Ammon's horn (tissue), 1 donor: ENCODE measurements around the gene CLIC1.

Experiments used
- DNase-seq: peaks from one replicate; pipeline ENCODE4 v3.0.0-alpha.2; 2016; ENCODE audit warnings: low spot score

CLIC1 gene

DNA sequence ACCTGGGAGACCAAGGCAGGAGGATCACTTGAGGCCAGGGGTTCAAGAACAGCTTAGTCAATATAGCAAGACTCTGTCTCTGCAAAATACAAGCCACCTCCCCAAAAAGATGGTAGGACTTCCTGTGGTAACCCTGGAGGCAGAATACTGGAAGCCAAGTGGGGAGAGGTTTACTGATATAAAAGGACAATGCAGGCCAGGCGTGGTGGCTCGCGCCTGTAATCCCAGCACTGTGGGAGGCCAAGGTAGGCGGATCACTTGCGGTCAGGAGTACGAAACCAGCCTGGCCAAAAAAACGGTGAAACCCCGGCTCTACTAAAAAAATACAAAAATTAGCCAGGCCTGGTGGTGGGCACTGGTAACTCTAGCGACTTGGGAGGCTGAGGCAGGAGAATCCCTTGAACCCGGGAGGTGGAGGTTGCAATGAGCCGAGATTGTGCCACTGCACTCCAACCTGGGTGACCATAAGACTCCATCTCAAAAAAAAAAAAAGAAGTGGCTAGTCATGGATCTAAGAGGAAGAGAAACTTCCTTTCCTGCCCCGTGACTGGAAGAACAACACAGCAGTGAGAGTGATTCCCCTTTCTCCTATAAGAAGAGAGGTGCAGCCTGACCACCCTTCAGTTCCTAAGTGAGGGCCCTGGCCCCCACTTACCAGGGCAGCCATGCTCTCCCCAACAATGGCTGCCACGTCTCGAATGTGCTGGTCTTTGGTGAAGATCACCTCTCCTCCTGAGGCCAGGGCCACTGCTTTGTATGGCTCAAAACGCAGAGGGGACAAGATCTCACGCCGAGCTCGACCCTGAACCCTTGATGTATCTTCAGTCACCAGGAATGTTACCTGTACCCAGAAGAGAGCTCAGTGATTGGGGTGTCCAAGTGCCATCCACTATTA, 32.3 kb upstream of the CLIC1 start:
- DNase-seq, result peak; percentile 43

GRCh38 chr6:31767096-31767645, 30.8 kb upstream of the CLIC1 start:
- no peak for DNase-seq

- no peak for DNase-seq
Observed at GRCh38 chr6:31765910-31766794, 29.8 kb upstream of the CLIC1 start.

DNA sequence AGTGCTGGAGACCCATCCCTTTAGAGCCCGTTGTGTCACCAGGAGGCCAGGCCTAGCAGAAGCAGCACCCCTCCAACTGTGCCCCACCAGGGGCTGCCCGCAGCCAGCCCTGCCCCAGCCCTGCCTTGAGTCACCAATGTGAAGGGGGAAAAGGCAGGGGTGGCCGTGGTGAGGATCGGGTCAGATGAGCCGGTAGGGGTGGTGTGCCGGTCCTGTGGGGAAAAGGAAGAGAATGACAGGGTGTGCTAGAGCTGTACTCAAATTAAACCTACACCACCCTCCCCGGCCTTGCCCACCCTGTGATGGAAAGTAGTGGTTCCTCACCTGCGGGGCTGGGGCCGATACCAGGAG, 29.2 kb upstream of the CLIC1 start:
- DNase-seq, result no peak

DNA sequence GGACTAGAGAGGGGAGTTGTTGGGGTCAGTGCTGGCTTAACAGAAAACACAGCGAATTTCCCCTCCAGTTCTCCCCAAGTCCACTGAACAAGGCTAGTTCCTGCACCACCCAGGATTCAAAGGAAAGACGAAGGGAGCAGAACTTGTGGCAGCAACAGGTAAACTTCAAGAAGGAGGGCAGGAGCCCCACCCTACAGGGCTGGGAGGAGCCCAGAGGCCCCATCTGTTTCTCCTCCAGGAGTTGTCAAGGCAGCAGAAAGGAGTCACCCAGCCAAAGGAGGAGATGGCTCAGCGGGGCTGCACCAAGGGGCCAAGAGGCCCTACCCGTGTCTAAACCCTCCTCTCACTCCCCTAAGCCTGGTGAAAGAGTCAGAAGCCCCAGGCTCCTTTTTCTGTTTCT, 27.9 kb upstream of the CLIC1 start:
- DNase-seq, result no peak

GRCh38 chr6:31763619-31763940, 27.2 kb upstream of the CLIC1 start:
- peak; percentile 40 for DNase-seq

DNA sequence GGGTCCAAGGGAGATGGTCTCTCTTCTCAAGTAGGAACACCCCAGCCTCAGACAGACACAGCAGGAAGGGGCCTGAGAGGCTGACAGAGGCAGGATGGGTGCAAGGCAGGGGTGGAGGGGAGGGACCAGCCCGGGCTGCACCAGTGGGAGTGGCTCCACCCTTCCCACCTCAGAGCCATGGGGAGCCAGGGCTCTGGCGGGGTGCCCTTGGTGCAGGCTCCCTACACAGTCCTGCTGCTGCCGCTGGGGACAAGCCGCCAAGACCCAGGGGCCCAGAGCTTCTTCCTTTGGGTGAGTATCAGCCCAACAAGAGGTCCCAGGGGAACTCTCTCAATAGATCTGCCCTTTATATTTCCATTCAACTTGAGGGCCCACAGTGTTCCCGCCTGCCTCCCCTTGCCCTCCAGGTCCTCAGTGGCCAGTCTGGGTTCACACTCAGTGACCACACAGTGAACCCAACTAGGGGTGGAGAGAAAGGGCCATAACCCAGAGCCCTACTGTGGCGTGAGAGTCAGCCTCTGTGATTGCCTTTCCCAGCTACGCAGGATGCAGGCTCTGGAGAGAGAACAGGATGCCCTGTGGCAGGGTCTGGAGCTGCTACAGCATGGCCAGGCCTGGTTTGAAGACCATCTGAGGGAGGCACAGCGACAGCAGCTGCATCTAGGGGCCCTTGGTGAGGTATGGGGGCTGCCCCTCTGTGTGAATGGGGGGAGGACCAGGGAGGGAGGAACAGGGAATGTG, 26.7 kb upstream of the CLIC1 start:
- no peak for DNase-seq

DNA sequence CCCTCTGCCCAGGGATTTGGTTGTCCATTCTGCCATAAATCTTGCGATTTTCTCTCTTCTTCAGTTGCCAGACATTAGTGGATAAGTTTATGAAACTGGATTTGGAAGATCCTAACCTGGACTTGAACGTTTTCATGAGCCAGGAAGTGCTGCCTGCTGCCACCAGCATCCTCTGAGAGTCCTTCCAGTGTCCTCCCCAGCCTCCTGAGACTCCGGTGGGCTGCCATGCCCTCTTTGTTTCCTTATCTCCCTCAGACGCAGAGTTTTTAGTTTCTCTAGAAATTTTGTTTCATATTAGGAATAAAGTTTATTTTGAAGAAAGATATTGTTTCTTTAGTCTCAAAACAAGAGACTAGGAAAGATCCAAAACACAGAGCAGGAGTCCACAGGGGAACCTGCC, 26.0 kb upstream of the CLIC1 start, which contains the start of gene SAPCD1:
Gene SAPCD1 (plus strand): TSS at position 301 of the 400 bp plus-strand sequence. CDS start 399 bp downstream, outside the sequence.
- no peak for DNase-seq

GRCh38 chr6:31761343-31761742, 25.0 kb upstream of the CLIC1 start:
- no peak for DNase-seq

GRCh38 chr6:31760790-31761189, 24.5 kb upstream of the CLIC1 start:
- no peak for DNase-seq

- no peak for DNase-seq
Observed at GRCh38 chr6:31758281-31758680, 22.0 kb upstream of the CLIC1 start.

DNA sequence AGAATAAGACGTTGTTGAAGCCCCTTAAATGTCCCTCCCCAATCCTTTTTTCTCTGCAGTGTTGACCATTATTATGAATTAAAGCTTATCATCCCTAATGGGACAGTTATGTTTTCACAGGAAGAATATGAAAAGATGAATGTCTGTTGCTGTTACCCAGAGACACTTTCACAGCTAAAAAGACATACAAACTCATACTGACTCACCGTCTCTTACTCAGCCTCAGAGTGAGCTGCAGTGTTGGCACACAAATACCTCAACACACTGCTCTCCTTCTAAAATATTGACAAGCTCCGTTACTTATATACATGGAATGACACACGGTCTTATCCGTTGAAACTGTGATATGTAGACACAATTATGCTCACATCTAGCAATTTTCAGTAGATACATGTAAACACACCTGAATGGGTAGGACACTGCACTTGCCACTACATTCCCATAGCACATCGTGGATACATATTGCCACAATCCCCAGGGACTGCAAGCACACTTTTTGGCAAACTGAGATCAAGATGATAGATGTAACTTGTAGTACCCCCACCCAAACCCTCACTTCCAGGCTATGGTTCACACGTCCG, 16.5 kb upstream of the CLIC1 start:
- no peak for DNase-seq

DNA sequence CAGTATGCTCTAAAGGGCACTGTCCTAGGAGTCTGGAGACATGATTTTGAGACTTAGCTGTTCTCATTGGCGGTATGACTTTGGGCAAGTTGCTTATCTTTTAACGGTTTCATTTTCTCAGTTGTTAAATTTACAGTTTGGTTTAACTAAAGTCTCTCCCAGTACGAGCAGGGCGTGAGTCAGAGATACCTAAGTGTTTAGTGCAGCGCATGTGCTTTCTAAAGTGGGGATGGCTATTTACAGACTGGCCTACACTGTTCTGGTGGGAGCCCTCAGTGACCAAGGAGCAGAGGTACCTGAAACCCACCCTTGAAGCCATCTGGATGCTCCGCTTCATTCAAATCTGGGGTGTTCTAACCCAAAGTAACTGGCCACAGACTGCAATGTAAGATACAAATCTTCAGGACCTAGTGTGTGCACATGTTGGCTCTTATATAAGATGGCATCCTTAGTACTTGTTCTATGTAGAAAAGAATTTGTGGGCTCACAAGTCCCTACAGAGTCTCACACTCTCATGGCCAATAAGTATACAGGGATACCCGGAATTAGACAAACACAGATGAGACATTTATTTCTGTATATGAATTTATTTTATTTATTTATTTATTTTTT, 14.2 kb upstream of the CLIC1 start:
- DNase-seq, result no peak

- no peak for DNase-seq
Observed at GRCh38 chr6:31749301-31750036, 13.1 kb upstream of the CLIC1 start.

GRCh38 chr6:31744422-31744821, 8.1 kb upstream of the CLIC1 start:
- DNase-seq, result no peak

- DNase-seq, result no peak
Observed at GRCh38 chr6:31742894-31743293, 6.6 kb upstream of the CLIC1 start.

- DNase-seq, result no peak
Observed at GRCh38 chr6:31741815-31742214, 5.5 kb upstream of the CLIC1 start.

DNA sequence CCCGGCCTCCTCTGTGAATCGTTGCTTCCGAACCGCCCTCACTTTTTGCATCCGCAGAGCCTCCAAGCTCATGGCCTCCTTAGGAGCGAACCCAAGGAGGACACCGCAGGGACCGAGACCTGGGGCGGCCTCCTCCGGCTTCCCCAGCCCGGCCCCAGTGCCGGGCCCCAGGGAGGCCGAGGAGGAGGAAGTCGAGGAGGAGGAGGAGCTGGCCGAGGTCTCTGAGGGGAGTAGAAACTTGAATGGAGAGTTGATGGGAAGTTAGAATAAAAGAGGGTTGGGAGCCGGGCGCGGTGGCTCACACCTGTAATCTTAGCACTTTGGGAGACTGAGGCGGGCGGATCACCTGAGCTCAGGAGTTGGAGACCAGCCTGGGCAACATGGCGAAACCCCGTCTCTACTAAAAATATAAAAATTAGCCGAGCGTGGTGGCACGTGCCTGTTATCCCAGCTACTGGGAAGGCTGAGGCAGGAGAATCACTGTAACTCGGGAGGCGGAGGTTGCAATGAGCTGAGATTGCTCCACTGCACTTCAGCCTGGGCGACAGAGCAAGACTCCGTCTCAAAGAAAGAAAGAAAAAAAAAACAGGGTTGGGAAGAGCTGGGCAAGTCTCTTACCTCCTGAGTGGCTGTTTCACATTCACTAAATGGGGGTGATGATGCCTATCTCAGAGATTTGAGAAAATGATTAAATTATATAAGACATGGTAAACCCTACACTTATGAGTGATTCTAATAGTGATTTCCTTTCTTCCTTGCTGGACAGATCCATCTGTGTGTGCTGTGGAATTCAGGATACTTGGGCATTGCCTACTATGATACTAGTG, 4.3 kb upstream of the CLIC1 start:
- no peak for DNase-seq

DNA sequence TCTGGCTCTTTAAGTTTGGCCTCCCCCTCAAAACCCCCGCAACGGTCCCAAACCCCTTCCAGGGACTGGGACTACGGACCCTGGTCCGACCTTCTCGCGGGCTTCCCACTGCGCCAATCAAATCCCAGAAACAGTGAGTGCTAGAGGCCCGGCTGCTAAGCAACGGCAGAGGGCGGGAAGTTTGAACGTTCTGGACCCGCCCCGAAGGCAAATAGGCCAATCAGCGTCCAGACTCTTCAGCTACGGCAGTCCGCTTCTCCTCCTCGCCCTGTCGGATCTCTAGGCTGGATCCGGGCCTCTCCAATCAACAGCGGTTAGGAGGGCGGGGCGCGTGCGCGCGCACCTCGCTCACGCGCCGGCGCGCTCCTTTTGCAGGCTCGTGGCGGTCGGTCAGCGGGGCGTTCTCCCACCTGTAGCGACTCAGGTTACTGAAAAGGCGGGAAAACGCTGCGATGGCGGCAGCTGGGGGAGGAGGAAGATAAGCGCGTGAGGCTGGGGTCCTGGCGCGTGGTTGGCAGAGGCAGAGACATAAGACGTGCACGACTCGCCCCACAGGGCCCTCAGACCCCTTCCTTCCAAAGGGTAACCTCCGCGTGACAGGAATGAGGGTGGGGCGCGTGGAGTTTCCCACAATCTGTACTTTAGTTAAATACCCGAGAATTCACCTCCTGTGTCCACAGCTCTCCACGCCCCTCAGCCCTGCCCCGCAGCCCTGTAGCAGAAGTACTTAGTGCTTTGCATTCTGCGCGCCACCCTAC, 3.5 kb upstream of the CLIC1 start, which contains the start of gene MSH5:
Gene MSH5 (plus strand): TSS at position 367 of the 758 bp plus-strand sequence. CDS start 462 bp downstream, outside the sequence.
- DNase-seq, result peak; percentile 99
